ENCODE data around the gene WWOX. TPM values are rescaled to one million over a fixed set of nuclear protein-coding genes. Genes with fewer than 3 reads are reported as not detected.

The WWOX gene
- total RNA-seq, 1 donor from 2014 or later = 7.3 TPM

GRCh38 chr16:79130616-79131015, 1031.2 kb downstream of the WWOX start:
- Histone ChIP-seq H4K20me1 (ENCODE audit: insufficient read depth, low read length) (no peaks in the 10 kb centered on the region), H3K4me3 (ENCODE audit: insufficient read depth, low read depth, low read length) (no peak overlapping the region), H3K79me2 (ENCODE audit: insufficient read depth, low read length) (no peaks in the 10 kb centered on the region), H2AFZ (ENCODE audit: low read depth, low read length) (no peak overlapping the region), H3K36me3 (ENCODE audit: insufficient read depth, low read length) (no peaks in the 10 kb centered on the region), H3K9ac (ENCODE audit: low read length) (no peak overlapping the region), H3K27ac (ENCODE audit: low read depth, low read length) (no peak overlapping the region), H3K27me3 (ENCODE audit: insufficient read depth, low read length) (no peaks in the 10 kb centered on the region), H3K4me2 (ENCODE audit: low read length) (no peak overlapping the region), H3K4me1 (ENCODE audit: insufficient read depth, low read length) (no peaks in the 10 kb centered on the region), H3K9me3 (ENCODE audit: insufficient read depth, low read depth, low read length) (peaks cover under 1% of the 10 kb centered on the region)
- Mint-ChIP-seq H3K36me3 (ENCODE audit: low read depth, unreplicated experiment) (no peaks in the 10 kb centered on the region), H3K4me1 (ENCODE audit: low read depth, unreplicated experiment) (no peaks in the 10 kb centered on the region), H3K4me3 (ENCODE audit: unreplicated experiment) (no peak overlapping the region), H3K9me3 (ENCODE audit: unreplicated experiment) (peaks cover 8% of the 10 kb centered on the region), H3K27me3 (ENCODE audit: low read depth, unreplicated experiment) (no peaks in the 10 kb centered on the region), H3K27ac (ENCODE audit: unreplicated experiment) (no peak overlapping the region)
- FAIRE-seq (no peak), DNase-seq (ENCODE audit: low read depth) (no peak)
- TF ChIP-seq EZH2 (IDR thresholded peaks at IDR 0.05; ENCODE audit: insufficient read depth, low read length) (no peak), CTCF (IDR thresholded peaks at IDR 0.05; ENCODE audit: insufficient read depth, low read depth, low read length) (no peak)

GRCh38 chr16:79131321-79132075, 1032.0 kb downstream of the WWOX start:
- no peaks in the 10 kb centered on the region for H4K20me1 ChIP-seq (ENCODE audit: insufficient read depth, low read length)
- no peaks in the 10 kb centered on the region for H3K79me2 ChIP-seq (ENCODE audit: insufficient read depth, low read length)
- Mint-ChIP-seq H3K9me3 (ENCODE audit: unreplicated experiment) (peaks cover 8% of the 10 kb centered on the region), H3K27me3 (ENCODE audit: low read depth, unreplicated experiment) (no peaks in the 10 kb centered on the region), H3K36me3 (ENCODE audit: low read depth, unreplicated experiment) (no peaks in the 10 kb centered on the region), H3K4me1 (ENCODE audit: low read depth, unreplicated experiment) (no peaks in the 10 kb centered on the region), H3K27ac (ENCODE audit: unreplicated experiment) (no peak overlapping the region), H3K4me3 (ENCODE audit: unreplicated experiment) (no peak overlapping the region)
- H2AFZ ChIP-seq (ENCODE audit: low read depth, low read length) = no peak overlapping the region
- FAIRE-seq (no peak), DNase-seq (ENCODE audit: low read depth) (no peak)
- H3K36me3 ChIP-seq (ENCODE audit: insufficient read depth, low read length) = no peaks in the 10 kb centered on the region
- no peak overlapping the region for H3K27ac ChIP-seq (ENCODE audit: low read depth, low read length)
- H3K4me1 ChIP-seq (ENCODE audit: insufficient read depth, low read length) = no peaks in the 10 kb centered on the region
- no peaks in the 10 kb centered on the region for H3K9me3 ChIP-seq (ENCODE audit: insufficient read depth, low read depth, low read length)
- TF ChIP-seq EZH2 (IDR thresholded peaks at IDR 0.05; ENCODE audit: insufficient read depth, low read length) (no peak), CTCF (IDR thresholded peaks at IDR 0.05; ENCODE audit: insufficient read depth, low read depth, low read length) (no peak)
- no peak overlapping the region for H3K4me2 ChIP-seq (ENCODE audit: low read length)
- no peak overlapping the region for H3K9ac ChIP-seq (ENCODE audit: low read length)
- H3K4me3 ChIP-seq (ENCODE audit: insufficient read depth, low read depth, low read length) = no peak overlapping the region
- H3K27me3 ChIP-seq (ENCODE audit: insufficient read depth, low read length) = no peaks in the 10 kb centered on the region

- Mint-ChIP-seq H3K4me1 (ENCODE audit: low read depth, unreplicated experiment) (no peaks in the 10 kb centered on the region), H3K9me3 (ENCODE audit: unreplicated experiment) (peaks cover 8% of the 10 kb centered on the region), H3K27ac (ENCODE audit: unreplicated experiment) (no peak overlapping the region), H3K4me3 (ENCODE audit: unreplicated experiment) (no peak overlapping the region), H3K36me3 (ENCODE audit: low read depth, unreplicated experiment) (no peaks in the 10 kb centered on the region), H3K27me3 (ENCODE audit: low read depth, unreplicated experiment) (peaks cover 1% of the 10 kb centered on the region)
- no peaks in the 10 kb centered on the region for H3K4me1 ChIP-seq (ENCODE audit: insufficient read depth, low read length)
- DNase-seq (ENCODE audit: low read depth) = no peak
- peaks cover 2% of the 10 kb centered on the region for H3K27me3 ChIP-seq (ENCODE audit: insufficient read depth, low read length)
- H3K9ac ChIP-seq (ENCODE audit: low read length) = no peak overlapping the region
- no peaks in the 10 kb centered on the region for H3K79me2 ChIP-seq (ENCODE audit: insufficient read depth, low read length)
- TF ChIP-seq EZH2 (IDR thresholded peaks at IDR 0.05; ENCODE audit: insufficient read depth, low read length) (no peak), CTCF (IDR thresholded peaks at IDR 0.05; ENCODE audit: insufficient read depth, low read depth, low read length) (no peak)
- H4K20me1 ChIP-seq (ENCODE audit: insufficient read depth, low read length) = no peaks in the 10 kb centered on the region
- H2AFZ ChIP-seq (ENCODE audit: low read depth, low read length) = no peak overlapping the region
- FAIRE-seq = no peak
- no peak overlapping the region for H3K27ac ChIP-seq (ENCODE audit: low read depth, low read length)
- H3K4me2 ChIP-seq (ENCODE audit: low read length) = no peak overlapping the region
- H3K4me3 ChIP-seq (ENCODE audit: insufficient read depth, low read depth, low read length) = no peak overlapping the region
- no peaks in the 10 kb centered on the region for H3K36me3 ChIP-seq (ENCODE audit: insufficient read depth, low read length)
- no peaks in the 10 kb centered on the region for H3K9me3 ChIP-seq (ENCODE audit: insufficient read depth, low read depth, low read length)
These were observed 1033.2 kb downstream of the WWOX start for GRCh38 chr16:79132701-79133100.
